NCI-H2029 (cell line): ENCODE data around the gene TSPAN32.

Experiments used
- DNase-seq: peaks from one replicate; lab custom pipeline; 2025; lab: John Stamatoyannopoulos, UW

Gene TSPAN32, protein sequence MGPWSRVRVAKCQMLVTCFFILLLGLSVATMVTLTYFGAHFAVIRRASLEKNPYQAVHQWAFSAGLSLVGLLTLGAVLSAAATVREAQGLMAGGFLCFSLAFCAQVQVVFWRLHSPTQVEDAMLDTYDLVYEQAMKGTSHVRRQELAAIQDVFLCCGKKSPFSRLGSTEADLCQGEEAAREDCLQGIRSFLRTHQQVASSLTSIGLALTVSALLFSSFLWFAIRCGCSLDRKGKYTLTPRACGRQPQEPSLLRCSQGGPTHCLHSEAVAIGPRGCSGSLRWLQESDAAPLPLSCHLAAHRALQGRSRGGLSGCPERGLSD

GRCh38 chr11:2301631-2302305 lies at the start of gene TSPAN32, which contains the start of gene C11orf21:
TSPAN32 (plus strand) TSS chr11:2302013; CDS start chr11:2302150, 137 bp downstream.
C11orf21 (minus strand) TSS chr11:2301918; CDS start chr11:2301808, 110 bp downstream.
- no peak for DNase-seq

DNA sequence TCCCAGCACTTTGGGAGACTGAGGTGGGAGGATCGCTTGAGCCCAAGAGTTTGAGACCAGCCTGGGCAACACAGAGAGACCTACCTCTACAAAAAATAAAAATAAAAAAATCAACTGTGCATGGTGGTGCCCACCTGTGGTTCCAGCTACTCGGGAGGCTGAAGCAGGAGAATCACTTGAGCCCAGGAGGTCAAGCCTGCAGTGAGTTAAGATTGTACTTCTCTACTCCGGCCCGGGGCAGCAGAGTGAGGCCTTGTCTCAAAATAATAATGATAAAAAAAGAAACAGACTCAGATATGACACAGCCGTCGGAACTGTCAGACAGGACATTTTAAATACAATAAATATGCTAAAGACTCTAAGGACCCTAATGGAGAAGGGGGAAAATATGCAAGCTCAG lies 49.8 kb upstream of the TSPAN32 start:
- DNase-seq = no peak

- DNase-seq = no peak
Observed at GRCh38 chr11:2256293-2256913, 45.4 kb upstream of the TSPAN32 start.

- DNase-seq = no peak
Observed at GRCh38 chr11:2256951-2257700, 44.7 kb upstream of the TSPAN32 start.

- no peak for DNase-seq
Observed at GRCh38 chr11:2258501-2259465, 43.0 kb upstream of the TSPAN32 start.

GRCh38 chr11:2259466-2259830 lies 42.4 kb upstream of the TSPAN32 start:
- DNase-seq = no peak

DNA sequence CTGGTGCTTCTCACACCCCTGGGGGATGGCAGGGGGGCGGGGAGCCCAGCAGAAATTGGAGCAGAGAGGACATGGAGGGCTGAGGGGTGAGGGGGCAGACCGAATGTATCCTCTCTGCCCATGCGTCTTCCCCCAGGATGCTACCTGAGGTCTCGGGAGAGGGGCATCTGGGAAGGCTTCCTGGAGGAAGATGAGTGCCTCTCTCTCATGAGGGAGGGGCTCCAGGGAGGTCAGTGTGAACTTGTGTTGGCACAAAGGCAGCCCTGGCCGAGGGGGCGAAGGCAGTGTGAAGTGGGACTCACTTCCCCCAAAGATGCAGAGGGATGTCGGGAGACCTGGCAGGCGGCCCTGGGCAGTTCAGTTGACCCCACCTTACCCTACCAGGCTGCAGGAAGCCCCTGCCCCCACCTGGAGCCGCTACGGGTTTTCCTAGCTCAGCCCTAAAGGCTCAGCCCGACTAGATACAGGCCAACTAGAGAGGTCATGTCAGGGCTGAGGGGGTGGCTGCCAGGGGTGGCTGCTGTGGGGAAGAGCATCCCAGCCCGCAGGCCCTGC lies 41.8 kb upstream of the TSPAN32 start:
- no peak for DNase-seq

GRCh38 chr11:2260491-2261364 lies 41.1 kb upstream of the TSPAN32 start:
- no peak for DNase-seq

DNA sequence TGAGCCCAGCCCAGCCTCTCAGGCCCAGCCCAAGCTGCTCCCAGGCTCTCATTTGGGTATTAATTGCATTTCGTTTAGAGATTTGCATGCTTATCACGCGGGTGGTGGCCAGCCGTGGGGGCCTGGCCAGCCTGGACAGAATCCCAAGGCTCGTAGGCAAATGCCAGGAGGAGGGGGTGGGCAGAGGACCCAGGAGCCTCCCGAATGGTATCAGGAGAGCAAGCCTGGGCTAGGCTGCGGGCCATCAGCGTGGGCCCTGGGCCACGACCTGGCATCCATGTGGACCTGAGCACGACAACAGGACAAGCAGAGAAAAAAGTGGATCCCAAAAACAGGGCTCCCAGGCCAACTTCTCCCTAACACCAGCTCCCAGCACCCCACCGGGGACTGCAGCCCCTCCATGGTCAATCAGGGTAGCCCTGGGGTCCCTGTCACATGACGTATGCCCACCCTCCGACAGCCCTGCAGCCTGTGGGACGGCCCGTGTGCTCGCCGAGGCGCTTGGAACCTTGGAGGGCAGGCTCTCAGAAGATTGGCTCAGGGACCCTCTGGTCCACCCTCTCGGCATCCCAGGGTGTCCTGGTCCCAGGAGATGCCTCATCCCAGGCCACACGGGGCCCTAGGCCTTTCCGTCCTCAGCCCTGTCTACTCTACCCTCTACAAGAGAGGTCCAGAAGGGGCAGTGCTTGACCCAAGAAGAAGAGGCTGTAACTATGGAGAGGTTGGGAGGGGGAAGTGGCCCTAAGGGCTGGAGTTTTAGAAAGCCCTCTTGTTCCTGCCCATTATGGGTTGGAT lies 40.2 kb upstream of the TSPAN32 start:
- no peak for DNase-seq

- DNase-seq = no peak
Observed at GRCh38 chr11:2262301-2263070, 39.3 kb upstream of the TSPAN32 start.

GRCh38 chr11:2263071-2263565 lies 38.7 kb upstream of the TSPAN32 start:
- DNase-seq = no peak

GRCh38 chr11:2263724-2264360 lies 38.0 kb upstream of the TSPAN32 start:
- DNase-seq = no peak

GRCh38 chr11:2264366-2265053 lies 37.3 kb upstream of the TSPAN32 start:
- DNase-seq = no peak

GRCh38 chr11:2265396-2265795 lies 36.4 kb upstream of the TSPAN32 start:
- DNase-seq = no peak

DNA sequence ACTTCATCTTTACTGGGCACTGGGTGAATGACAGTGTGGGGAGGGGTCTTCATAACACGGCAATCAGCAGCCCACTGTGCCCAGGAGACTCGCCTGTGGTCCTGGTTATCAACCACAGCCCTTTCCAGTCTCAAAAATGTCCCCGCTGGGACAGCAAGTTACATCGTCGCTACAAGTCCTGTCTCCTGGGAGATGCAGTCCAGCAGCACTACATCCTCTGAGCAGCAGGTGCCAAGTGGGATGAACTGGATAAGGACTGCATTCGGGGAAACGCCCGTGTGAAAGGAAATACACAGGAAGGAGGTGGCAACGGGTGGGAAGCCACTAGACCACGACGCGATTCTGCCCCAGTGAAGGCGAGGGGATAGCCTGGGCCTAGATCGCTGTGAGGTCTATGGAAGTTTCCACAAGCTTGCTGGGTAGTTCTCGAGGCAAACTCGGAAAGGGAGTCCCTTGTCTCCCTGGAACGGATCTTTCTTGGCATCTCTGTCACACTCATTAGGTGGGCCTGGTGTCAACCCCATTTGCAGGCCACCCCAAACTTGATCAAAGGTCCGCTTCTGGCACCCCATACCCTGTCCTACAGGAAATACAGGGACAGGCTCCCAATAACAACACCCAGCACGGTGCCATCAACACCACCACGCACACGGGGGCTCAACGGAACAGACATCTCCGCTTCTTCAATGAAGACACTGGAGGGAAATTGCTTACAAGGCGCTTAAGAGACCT lies 35.8 kb upstream of the TSPAN32 start:
- DNase-seq = no peak

GRCh38 chr11:2266586-2267305 lies 35.1 kb upstream of the TSPAN32 start:
- no peak for DNase-seq
